ENCODE results near the gene TM4SF18. TPM values are rescaled to one million over a fixed set of nuclear protein-coding genes. Genes with fewer than 3 reads are reported as not detected.

The TM4SF18 gene
- total RNA-seq, 1 donor from 2014 or later, result 4.1 TPM

DNA sequence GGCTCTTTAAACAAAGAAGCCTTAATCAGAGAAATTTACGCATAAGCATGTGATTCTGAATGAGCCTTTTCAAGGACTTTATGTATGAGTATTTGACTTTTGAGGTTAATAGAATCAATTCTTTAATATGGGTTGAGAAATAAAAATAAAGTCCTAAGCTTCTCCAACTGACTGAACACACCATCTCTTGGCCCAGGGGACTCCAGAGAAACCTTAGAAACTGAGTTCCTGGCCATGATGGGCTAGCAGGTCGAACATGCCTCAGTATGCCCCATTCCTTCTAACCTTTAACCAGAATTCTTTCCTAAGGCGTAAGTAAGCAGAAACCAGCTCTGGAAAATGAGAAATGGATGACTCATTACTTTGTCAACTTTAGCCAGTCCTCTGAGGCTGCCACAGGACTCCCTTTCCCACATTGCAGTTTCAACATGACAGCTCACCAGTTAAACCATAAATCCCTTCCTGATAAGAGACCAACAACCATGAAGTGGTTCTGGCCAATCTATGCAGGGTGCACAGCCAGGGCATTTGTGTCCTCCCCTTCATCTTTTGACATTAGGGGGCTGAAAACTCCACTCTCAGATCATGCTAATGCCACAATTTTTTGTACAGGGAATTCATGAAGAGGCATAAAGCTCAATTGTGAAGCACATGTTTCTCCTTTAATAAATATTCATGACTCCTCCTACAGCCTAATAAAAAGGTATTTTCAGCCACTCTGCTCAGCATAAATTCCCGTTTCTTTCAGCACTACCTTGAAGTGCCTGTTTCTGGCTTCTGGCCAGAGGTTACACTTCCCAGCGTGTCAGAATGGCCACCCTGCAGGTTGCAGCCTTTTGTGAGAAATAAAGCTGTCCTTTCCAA, 33.3 kb downstream of the TM4SF18 start:
- intact Hi-C loops (cut with DNase I), result no loop called here
- no peak for DNase-seq (ENCODE audit: low spot score)

DNA sequence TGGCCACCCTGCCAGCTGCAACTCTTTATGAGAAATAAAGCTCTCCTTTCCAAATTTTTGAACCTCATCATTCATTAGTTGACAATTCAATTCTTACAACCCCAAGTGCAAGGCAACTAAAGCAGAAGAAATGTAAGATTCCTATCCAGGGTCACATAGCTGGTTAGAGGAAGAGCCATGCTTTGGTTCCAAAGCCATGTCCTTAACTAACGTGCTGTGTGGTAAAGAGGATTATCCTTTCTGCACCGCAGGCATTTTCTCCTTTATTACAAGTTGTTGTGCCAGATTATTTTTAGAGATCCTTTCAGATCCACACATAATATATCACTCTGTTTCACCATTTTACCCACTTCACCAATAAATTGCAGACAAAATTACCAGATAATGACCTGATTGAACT, 36.5 kb downstream of the TM4SF18 start:
- intact Hi-C loops (cut with DNase I), result no loop called here
- no peak for DNase-seq (ENCODE audit: low spot score)

DNA sequence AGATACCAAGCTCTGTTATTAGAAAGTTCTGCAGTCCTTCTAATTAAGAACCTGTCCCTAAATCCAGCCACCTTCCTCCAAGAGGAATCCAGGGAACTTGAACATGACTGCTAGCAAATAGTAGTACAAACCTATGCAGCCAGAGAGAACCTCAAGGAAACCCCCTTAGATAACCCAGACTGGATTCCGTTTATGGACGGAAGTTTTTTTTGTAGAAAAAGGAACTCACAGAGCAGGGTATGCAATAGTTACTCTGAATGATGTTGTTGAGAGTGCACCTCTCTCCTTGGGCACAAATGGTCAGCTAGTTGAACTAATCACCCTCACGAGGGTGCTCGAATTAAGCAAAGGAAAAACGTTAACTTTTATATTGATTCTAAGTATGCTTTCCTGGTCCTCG, 40.8 kb downstream of the TM4SF18 start:
- no peak for DNase-seq (ENCODE audit: low spot score)

DNA sequence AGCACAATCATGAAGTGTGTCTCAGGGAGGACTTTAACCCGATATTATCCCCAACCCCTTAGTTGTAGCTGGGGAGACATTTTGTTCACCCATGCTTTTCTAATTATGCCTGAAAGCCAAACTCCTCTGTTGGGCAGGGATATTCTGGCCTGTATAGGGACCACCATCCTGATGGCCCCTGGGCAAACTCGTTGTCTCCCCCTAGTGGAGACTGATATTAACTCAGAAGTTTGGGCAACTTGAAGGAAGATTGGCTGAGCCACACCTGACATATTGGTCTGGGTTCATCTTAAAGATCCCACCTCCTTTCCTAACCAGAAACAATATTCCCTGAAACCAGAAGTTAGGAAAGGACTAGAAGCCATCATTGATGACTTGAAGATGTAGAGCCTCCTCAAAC, 42.3 kb downstream of the TM4SF18 start:
- DNase-seq (ENCODE audit: low spot score), result no peak
- intact Hi-C loops (cut with DNase I), result no loop called here

More for the DNA sequence above, 40.8 kb downstream of the TM4SF18 start:
- intact Hi-C loops (cut with DNase I), result no loop called here

GRCh38 chr3:149288655-149289054, 44.8 kb downstream of the TM4SF18 start:
- DNase-seq (ENCODE audit: low spot score), result no peak
- intact Hi-C loops (cut with DNase I), result no loop called here

DNA sequence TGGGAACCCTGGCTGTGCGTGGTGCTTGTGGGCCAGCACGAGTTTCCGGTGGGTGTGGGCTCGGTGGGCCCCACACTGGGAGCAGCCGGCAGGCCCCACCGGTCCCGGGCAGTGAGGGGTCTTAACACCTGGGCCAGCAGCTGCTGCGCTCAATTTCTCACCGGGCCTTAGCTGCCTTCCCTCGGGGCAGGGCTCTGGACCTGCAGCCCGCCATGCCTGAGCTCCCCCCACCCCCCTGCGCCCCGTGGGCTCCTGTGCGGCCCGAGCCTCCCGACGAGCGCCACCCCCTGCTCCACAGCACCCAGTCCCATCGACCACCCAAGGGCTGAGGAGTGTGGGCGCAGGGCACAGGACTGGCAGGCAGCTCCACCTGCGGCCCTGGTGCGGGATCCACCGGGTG, 49.4 kb downstream of the TM4SF18 start:
- no peak for DNase-seq (ENCODE audit: low spot score)
- intact Hi-C loops (cut with DNase I), result no loop called here

DNA sequence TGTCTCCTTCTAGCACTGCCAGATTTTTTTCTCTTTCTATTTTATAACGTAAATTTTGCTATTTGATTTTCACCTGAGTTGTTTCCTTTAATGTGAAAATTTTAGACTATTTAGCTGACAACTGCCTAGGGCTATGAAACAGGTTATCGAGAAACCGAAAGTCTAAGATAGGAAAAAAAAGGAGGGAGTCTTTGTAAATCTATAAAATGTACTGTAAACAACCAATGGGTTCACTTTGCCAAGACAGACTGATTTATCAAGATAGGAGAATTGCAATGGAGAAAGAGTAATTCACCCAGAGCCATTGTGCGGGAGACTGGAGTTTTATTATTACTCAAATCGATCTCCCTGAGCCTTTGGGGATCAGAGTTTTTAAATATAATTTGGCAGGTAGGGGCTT, 50.0 kb downstream of the TM4SF18 start:
- no peak for DNase-seq (ENCODE audit: low spot score)
- intact Hi-C loops (cut with DNase I), result no loop called here

DNA sequence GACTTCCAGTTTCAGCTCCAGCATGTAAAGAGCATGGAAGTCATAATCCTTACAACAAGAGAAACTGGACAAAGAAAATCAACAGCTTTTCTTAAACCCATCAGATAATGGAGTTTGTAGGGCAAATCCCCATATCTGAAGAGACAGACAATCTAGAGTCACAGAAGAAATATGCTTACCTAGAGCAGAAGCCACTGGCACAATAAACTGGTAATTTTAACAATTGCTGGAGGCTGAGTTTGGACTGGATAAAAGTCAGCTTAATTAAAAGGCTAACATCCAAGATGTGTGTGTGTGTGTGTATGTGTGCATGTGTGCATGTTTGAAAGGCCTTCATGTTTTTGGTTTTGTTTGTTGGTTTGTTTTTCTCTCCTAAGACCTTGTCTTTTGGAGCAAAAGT, 50.6 kb downstream of the TM4SF18 start:
- intact Hi-C loops (cut with DNase I), result no loop called here
- DNase-seq (ENCODE audit: low spot score), result no peak

DNA sequence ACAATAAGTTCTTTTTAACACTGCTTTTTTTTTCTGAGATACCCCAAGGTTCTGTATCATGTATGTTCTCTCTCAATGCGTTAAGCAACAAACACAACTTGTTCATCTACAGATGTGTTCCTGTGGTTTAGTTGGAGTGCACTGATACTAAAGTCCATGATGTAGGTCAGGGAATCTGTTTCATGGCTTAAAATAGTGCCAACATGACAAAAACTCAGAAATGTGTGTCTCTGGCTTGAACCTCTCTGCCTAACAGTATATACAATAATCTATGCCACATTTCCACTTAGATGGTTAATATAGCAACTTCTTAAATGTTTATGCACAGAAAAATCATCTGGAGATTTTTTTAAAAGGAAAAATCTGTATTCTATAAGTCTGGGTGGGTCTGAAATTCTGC, 51.1 kb downstream of the TM4SF18 start:
- no peak for DNase-seq (ENCODE audit: low spot score)
- intact Hi-C loops (cut with DNase I), result no loop called here

- intact Hi-C loops (cut with DNase I), result no loop called here
- no peak for DNase-seq (ENCODE audit: low spot score)
Observed at GRCh38 chr3:149280671-149281349, 52.6 kb downstream of the TM4SF18 start.

DNA sequence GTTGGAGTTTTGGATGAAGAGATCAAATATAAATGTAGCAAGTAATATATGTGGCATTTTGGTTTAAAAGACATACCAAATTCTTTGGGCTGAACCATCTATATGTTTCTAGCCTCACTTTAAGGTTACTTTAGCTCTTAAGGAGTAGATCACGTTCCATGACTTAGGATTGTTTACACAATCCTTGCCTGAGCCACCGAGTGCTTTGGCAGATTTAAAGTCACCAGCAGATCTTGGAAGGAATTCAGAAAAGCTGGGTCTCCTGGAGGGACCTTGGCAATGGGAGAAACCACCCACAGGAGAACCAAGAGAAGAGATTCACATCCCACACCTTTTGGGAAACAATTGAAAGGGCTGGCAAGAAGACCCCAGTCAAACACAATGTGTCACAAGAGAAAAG, 54.5 kb downstream of the TM4SF18 start:
- intact Hi-C loops (cut with DNase I), result loop anchor here (10.0 kb wide), 1 partner anchor 206 kb away; no protein-coding TSS in a partner anchor

GRCh38 chr3:149277331-149277813, 56.1 kb downstream of the TM4SF18 start:
- DNase-seq (ENCODE audit: low spot score), result no peak
- intact Hi-C loops (cut with DNase I), result loop anchor here (10.0 kb wide), 1 partner anchor 207 kb away; no protein-coding TSS in a partner anchor

More for the DNA sequence above, 54.5 kb downstream of the TM4SF18 start:
- DNase-seq (ENCODE audit: low spot score), result no peak

GRCh38 chr3:149276619-149277018, 56.8 kb downstream of the TM4SF18 start:
- intact Hi-C loops (cut with DNase I), result loop anchor here (10.0 kb wide), 1 partner anchor 208 kb away; no protein-coding TSS in a partner anchor
- DNase-seq (ENCODE audit: low spot score), result no peak

GRCh38 chr3:149274220-149274619, 59.2 kb downstream of the TM4SF18 start:
- intact Hi-C loops (cut with DNase I), result loop anchor here (10.0 kb wide), 1 partner anchor 211 kb away; no protein-coding TSS in a partner anchor
- no peak for DNase-seq (ENCODE audit: low spot score)

GRCh38 chr3:149273096-149273751, 60.2 kb downstream of the TM4SF18 start:
- intact Hi-C loops (cut with DNase I), result loop anchor here (1.0 to 10.0 kb wide), 3 partner anchors 153 to 318 kb away; no protein-coding TSS in a partner anchor
- DNase-seq (ENCODE audit: low spot score), result no peak

DNA sequence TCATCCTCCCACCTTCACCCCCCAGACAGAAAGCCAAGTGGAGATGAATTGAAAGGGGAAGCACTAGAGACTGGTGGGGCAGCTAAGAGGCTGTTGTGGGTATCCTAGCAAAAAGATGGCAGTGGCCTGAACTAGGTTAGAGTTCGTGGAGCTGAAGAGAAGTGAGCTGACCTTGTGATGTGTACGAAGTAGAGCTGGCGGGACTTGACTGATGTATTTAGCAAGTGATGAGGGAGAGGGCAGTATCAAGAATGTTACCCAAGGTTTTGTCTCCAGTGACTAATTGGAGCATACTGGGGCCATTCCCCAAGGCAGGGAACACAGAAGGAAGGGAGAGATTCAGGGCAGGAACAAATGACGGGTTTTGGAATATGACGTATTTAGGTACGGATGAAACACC, 61.8 kb downstream of the TM4SF18 start:
- DNase-seq (ENCODE audit: low spot score), result no peak
- intact Hi-C loops (cut with DNase I), result loop anchor here (10.0 kb wide), 1 partner anchor 213 kb away; no protein-coding TSS in a partner anchor

DNA sequence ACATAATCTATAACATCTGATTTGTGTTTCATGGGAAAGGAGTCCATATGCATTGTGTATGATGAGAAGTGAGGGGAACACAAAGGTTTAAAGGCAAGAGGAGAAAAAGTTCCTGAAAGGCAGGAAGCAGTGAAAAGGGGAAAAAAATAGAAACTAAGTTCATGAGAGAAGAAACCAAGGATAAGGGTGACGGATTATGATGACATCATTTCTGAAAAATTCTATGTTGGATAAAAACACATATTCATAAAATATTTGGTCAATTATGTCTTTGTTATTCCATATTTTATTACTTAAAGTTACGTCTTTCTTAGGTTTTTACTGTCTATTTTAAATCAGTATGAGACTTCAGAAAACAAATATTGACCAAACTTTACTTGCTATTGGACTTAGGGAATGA, 63.3 kb downstream of the TM4SF18 start:
- intact Hi-C loops (cut with DNase I), result loop anchor here (10.0 kb wide), 1 partner anchor 215 kb away; no protein-coding TSS in a partner anchor
- no peak for DNase-seq (ENCODE audit: low spot score)

DNA sequence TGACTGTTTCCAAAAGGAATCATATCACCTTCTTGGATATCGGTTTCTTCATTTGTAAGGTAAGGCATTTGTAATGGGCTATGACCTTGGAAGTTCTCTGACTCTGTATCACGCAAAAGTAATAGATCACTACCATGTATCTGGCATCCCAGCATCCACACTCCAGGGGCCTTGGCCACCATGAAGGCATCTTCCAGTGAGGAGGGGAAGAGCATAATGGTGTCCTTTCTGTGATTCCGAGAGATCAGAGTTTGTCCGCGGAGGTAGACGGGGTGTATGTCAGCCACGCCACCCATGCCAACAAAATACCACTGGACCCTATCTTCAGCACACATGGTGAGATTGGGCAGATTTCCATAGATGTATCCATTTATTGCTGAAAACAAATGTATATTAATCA, 63.7 kb downstream of the TM4SF18 start:
- no peak for DNase-seq (ENCODE audit: low spot score)
- intact Hi-C loops (cut with DNase I), result loop anchor here (10.0 kb wide), 1 partner anchor 215 kb away; no protein-coding TSS in a partner anchor

Measured in cardiac septum (tissue), 1 donor.